ENCODE measurements around the gene RNF8.
"Not testable (repeated sequence)": the region's sequence is repeated elsewhere in the genome, so short reads cannot be mapped to it uniquely, and the experiment has no call there.

The RNF8 gene

DNA sequence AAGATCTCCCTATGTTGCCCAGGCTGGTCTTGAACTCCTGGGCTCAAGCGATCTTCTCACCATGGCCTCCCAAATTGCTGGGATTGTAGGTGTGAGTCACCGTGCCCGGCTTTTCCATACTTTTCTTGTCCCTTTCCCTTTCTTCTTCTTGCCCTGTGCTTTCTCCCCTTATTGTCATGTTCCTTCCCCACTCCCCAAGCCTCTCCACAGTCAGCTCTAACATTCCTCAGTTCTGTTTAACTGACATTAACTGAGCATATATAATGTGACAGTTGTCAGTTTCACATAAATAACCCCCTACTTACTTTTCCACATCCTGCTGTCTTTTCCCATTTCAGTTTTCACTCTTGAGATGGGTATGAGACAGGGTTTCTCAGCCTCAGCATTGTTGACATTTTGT lies 9.5 kb upstream of the RNF8 start:
- DNase-seq (ENCODE audit: low spot score): no peak
- in situ Hi-C loops (cut with MboI; ENCODE audit: low pct_unique_long_range_greater_than_20kb, low sequenced_read_pairs, unreplicated experiment): no loop called here
- TF ChIP-seq, protein P1, sequence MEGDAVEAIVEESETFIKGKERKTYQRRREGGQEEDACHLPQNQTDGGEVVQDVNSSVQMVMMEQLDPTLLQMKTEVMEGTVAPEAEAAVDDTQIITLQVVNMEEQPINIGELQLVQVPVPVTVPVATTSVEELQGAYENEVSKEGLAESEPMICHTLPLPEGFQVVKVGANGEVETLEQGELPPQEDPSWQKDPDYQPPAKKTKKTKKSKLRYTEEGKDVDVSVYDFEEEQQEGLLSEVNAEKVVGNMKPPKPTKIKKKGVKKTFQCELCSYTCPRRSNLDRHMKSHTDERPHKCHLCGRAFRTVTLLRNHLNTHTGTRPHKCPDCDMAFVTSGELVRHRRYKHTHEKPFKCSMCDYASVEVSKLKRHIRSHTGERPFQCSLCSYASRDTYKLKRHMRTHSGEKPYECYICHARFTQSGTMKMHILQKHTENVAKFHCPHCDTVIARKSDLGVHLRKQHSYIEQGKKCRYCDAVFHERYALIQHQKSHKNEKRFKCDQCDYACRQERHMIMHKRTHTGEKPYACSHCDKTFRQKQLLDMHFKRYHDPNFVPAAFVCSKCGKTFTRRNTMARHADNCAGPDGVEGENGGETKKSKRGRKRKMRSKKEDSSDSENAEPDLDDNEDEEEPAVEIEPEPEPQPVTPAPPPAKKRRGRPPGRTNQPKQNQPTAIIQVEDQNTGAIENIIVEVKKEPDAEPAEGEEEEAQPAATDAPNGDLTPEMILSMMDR (IDR thresholded peaks at IDR 0.05; ENCODE audit: extremely low read depth, insufficient read depth, missing control alignments): no peak

DNA sequence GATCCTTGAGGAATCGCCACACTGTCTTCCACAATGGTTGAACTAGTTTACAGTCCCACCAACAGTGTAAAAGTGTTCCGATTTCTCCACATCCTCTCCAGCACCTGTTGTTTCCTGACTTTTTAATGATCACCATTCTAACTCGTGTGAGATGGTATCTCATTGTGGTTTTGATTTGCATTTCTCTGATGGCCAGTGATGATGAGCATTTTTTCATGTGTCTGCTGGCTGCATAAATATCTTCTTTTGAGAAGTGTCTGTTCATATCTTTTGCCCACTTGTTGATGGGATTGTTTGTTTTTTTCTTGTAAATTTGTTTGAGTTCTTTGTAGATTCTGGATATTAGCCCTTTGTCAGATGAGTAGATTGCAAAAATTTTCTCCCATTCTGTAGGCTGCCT lies 8.0 kb upstream of the RNF8 start:
- DNase-seq (ENCODE audit: low spot score); in situ Hi-C loops (cut with MboI; ENCODE audit: low pct_unique_long_range_greater_than_20kb, low sequenced_read_pairs, unreplicated experiment): not testable (repeated sequence)

DNA sequence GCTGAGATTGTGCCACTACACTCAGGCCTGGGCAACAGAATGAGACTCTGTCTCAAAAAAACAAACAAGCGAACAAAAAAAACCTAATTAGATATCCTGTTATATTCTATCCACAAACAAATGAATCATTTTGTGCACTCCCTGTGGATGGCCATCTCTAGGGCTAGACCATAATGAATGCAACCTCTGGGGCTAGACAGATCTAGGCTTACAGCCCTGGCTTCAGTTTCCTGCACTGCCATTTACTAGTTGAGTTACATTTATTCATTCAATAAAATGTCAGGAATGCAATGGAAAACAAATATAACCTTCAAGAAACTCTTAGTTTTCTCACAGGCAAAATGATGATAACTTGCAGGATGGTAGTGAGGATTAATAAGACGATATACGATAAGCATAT lies 6.6 kb upstream of the RNF8 start:
- TF ChIP-seq, protein P1 (IDR thresholded peaks at IDR 0.05; ENCODE audit: extremely low read depth, insufficient read depth, missing control alignments): no peak
- no peak for DNase-seq (ENCODE audit: low spot score)
- in situ Hi-C loops (cut with MboI; ENCODE audit: low pct_unique_long_range_greater_than_20kb, low sequenced_read_pairs, unreplicated experiment): no loop called here

DNA sequence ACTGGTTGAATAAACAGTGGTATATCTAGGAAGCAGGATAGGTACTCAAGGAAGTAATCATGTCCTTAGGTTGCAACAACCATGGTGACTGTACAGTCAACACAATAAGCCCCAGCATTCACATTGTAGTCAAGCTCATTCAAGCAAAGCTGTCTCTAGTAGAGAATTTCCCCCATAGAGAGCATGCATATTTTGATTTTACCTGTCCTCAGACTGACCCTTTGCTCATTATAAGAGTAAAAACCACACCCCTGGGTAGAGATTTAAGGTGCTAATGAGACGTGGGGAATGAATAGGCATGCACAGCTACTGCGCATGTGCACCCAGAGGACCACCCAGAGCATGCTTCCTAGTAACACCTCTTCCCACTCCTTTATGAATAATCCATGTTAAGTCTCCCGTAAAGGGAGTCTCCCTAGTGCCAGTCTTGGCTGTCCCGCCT lies 6.1 kb upstream of the RNF8 start:
- TF ChIP-seq, protein P1 (IDR thresholded peaks at IDR 0.05; ENCODE audit: extremely low read depth, insufficient read depth, missing control alignments): no peak
- DNase-seq (ENCODE audit: low spot score): no peak
- in situ Hi-C loops (cut with MboI; ENCODE audit: low pct_unique_long_range_greater_than_20kb, low sequenced_read_pairs, unreplicated experiment): no loop called here

DNA sequence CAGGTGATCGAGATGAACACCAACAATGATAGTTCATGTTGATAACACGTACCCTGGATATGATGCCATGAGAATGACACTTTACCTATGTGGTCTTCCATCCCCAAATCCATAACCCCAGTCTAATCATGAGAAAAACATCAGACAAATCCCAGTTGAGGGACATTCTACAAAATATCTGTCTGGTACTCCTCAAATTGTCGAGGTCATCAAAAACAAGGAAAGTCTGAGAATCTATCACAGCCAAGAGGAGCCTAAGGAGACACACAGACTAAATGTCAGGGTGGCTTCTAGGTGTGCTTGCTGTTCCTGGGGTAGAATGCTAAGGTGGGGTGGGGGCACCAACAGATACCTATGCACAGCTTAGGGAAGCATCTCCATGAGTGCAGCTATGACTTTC lies 2.8 kb upstream of the RNF8 start:
- in situ Hi-C loops (cut with MboI; ENCODE audit: low pct_unique_long_range_greater_than_20kb, low sequenced_read_pairs, unreplicated experiment): no loop called here
- TF ChIP-seq, protein P1 (IDR thresholded peaks at IDR 0.05; ENCODE audit: extremely low read depth, insufficient read depth, missing control alignments): no peak
- no peak for DNase-seq (ENCODE audit: low spot score)

DNA sequence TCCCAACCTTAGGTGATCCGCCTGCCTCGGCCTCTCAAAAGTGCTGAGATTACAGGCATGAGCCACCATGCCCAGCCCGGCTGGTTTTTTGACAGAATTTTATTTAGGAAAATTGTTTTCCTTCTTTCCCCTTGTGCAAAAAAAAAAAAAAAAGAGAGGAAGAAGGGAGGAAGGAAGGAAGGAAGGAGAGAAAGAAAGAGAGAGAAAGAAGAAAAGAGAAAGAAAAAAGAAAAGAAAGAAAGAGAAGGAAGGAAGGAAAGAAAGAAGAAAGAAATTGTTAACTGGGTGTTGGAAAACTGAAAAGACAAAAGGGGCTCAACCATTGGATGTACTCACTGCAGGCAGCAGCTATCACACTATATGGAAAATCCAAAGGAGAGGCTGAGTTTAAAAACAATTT lies 1.4 kb upstream of the RNF8 start:
- TF ChIP-seq, protein P1 (IDR thresholded peaks at IDR 0.05; ENCODE audit: extremely low read depth, insufficient read depth, missing control alignments): no peak
- no peak for DNase-seq (ENCODE audit: low spot score)
- in situ Hi-C loops (cut with MboI; ENCODE audit: low pct_unique_long_range_greater_than_20kb, low sequenced_read_pairs, unreplicated experiment): no loop called here

GRCh38 chr6:37354526-37355384 lies 972 bp downstream of the RNF8 start:
- DNase-seq (ENCODE audit: low spot score): peak; percentile 41
- TF ChIP-seq, protein P1 (IDR thresholded peaks at IDR 0.05; ENCODE audit: extremely low read depth, insufficient read depth, missing control alignments): no peak
- in situ Hi-C loops (cut with MboI; ENCODE audit: low pct_unique_long_range_greater_than_20kb, low sequenced_read_pairs, unreplicated experiment): no loop called here
